Natural killer cell (primary cell): ENCODE measurements around the gene EHBP1L1. TPM values are rescaled to one million over a fixed set of nuclear protein-coding genes. Genes with fewer than 3 reads are reported as not detected.

Experiments used
- ATAC-seq, 3 donors: fragments of 150-1000 bp in 2 of 3; fragments of 200-7000 bp in 1 of 3; cut with Tn5 transposase; 1 replicate in 1 of 3; 2 replicates in 2 of 3; pipeline ENCODE4 v1.10.0; 2021; ENCODE audit warnings: mild to moderate bottlenecking in 2 of 3, moderate library complexity in 2 of 3
- DNase-seq, 2 donors: peaks; one replicate each; pipeline versions ENCODE4 v3.0.0 to v3.0.0-alpha.2; 2013 to 2021; ENCODE audit warnings: mixed read lengths in 1 of 2
- H3K27ac ChIP-seq: one replicate; pipeline ENCODE4 v1.5.1; 2013; ENCODE audit warnings: mild to moderate bottlenecking, low read length
- H3K27me3 ChIP-seq: one replicate; pipeline ENCODE4 v1.6.1; 2013; ENCODE audit warnings: low read length; ENCODE audit not compliant: control insufficient read depth, insufficient read depth
- H3K36me3 ChIP-seq: one replicate; pipeline ENCODE4 v1.6.1; 2013; ENCODE audit warnings: low read length; ENCODE audit not compliant: control insufficient read depth, insufficient read depth
- H3K4me1 ChIP-seq: one replicate; pipeline ENCODE4 v1.6.1; 2013; ENCODE audit warnings: low read length; ENCODE audit not compliant: control insufficient read depth, insufficient read depth
- H3K4me3 ChIP-seq: one replicate; pipeline ENCODE4 v1.5.1; 2013; ENCODE audit warnings: low read length
- H3K9me3 ChIP-seq: one replicate; pipeline ENCODE4 v1.6.1; 2013; ENCODE audit warnings: low read length; ENCODE audit not compliant: control insufficient read depth, insufficient read depth
- H3K27ac Mint-ChIP-seq, 2 donors: one replicate each; pipeline ENCODE4 v1.8.0; 2022; ENCODE audit warnings: mild to moderate bottlenecking in 2 of 2, mixed read lengths in 2 of 2, moderate library complexity in 1 of 2
- H3K27me3 Mint-ChIP-seq, 2 donors: one replicate each; pipeline ENCODE4 v1.8.0; 2022; ENCODE audit warnings: low read depth in 2 of 2, mixed read lengths in 2 of 2
- H3K36me3 Mint-ChIP-seq: one replicate; pipeline ENCODE4 v1.8.0; 2022; ENCODE audit warnings: mixed read lengths
- H3K4me1 Mint-ChIP-seq, 2 donors: one replicate each; pipeline ENCODE4 v1.8.0; 2022; ENCODE audit warnings: mixed read lengths in 2 of 2
- H3K4me3 Mint-ChIP-seq: one replicate; pipeline ENCODE4 v1.8.0; 2022; ENCODE audit warnings: mild to moderate bottlenecking, moderate library complexity, mixed read lengths
- H3K9me3 Mint-ChIP-seq, 2 donors: one replicate each; pipeline ENCODE4 v1.8.0; 2022; ENCODE audit warnings: mixed read lengths in 2 of 2
- CTCF ChIP-seq: fragments of 200-600 bp; IDR thresholded peaks from one replicate; pipeline ENCODE4 v1.8.0; 2022; ENCODE audit warnings: antibody characterized with exemption
- WGBS: methylation state at CpG from one replicate; pipeline ENCODE4 v1.1.7; 2013; ENCODE audit warnings: missing lambda C conversion rate; ENCODE audit not compliant: insufficient coverage; 5-methylcytosine and 5-hydroxymethylcytosine counted together
- intact Hi-C: fragments of 100-400 bp; cut with micrococcal nuclease; formaldehyde crosslinking; loops from one replicate; pipeline ENCODE4 v1.14.2; 2022
- total RNA-seq, 4 donors: library from RNA; stranded (reverse); fragments of 120-200 nt in 1 of 4; gene quantifications; one replicate each; pipeline versions ENCODE4 v1.2.3 to v1.2.4, GENCODE V29; 2013 to 2022

The EHBP1L1 gene
- total RNA-seq, 3 donors from 2014 or later (not counting 1 experiment from before 2014, with no cell fraction given) = 129 to 137 (median 135) TPM

GRCh38 chr11:65606876-65607613, 31.2 kb downstream of the EHBP1L1 start:
- H3K4me1 ChIP-seq = peaks cover 24% of the 10 kb centered on the region
- H3K27ac Mint-ChIP-seq = no peak overlapping the region
- H3K9me3 Mint-ChIP-seq = no peaks in the 10 kb centered on the region
- H3K27me3 Mint-ChIP-seq = no peaks in the 10 kb centered on the region
- intact Hi-C loops = no loop called here
- TF ChIP-seq CTCF = no peak
- DNase-seq (no peak), ATAC-seq (peak in 1 of 3 donors; percentile 26)
- peaks cover 48% of the 10 kb centered on the region for H3K36me3 ChIP-seq
- no peak overlapping the region for H3K4me3 Mint-ChIP-seq
- H3K27me3 ChIP-seq = no peaks in the 10 kb centered on the region
- no peaks in the 10 kb centered on the region for H3K9me3 ChIP-seq
- H3K27ac ChIP-seq = no peak overlapping the region
- no peak overlapping the region for H3K4me3 ChIP-seq
- peaks cover 22 to 31% of the 10 kb centered on the region in 2 donors for H3K4me1 Mint-ChIP-seq
- 96% methylated on average over 67 of the region's 67 CpGs for WGBS
- no peaks in the 10 kb centered on the region for H3K36me3 Mint-ChIP-seq

- peaks cover 27 to 38% of the 10 kb centered on the region in 2 donors for H3K4me1 Mint-ChIP-seq
- Histone ChIP-seq H3K9me3 (no peaks in the 10 kb centered on the region), H3K36me3 (peaks cover 48% of the 10 kb centered on the region), H3K27ac (no peak overlapping the region), H3K4me3 (no peak overlapping the region), H3K27me3 (no peaks in the 10 kb centered on the region), H3K4me1 (peaks cover 32% of the 10 kb centered on the region)
- ATAC-seq (no peak), DNase-seq (no peak)
- H3K4me3 Mint-ChIP-seq = no peak overlapping the region
- no peak overlapping the region for H3K27ac Mint-ChIP-seq
- 96% methylated on average over 37 of the region's 37 CpGs for WGBS
- no peak for TF ChIP-seq CTCF
- H3K36me3 Mint-ChIP-seq = no peaks in the 10 kb centered on the region
- no peaks in the 10 kb centered on the region for H3K9me3 Mint-ChIP-seq
- no peaks in the 10 kb centered on the region for H3K27me3 Mint-ChIP-seq
- intact Hi-C loops = no loop called here
Observed at GRCh38 chr11:65607614-65608426, 32.0 kb downstream of the EHBP1L1 start.

- Histone ChIP-seq H3K9me3 (no peaks in the 10 kb centered on the region), H3K27ac (no peak overlapping the region), H3K36me3 (peaks cover 39% of the 10 kb centered on the region), H3K27me3 (no peaks in the 10 kb centered on the region), H3K4me3 (no peak overlapping the region), H3K4me1 (peaks cover 42% of the 10 kb centered on the region)
- Mint-ChIP-seq H3K27me3 (no peaks in the 10 kb centered on the region), H3K4me3 (peak overlapping the region; percentile 26), H3K4me1 (peaks cover 27 to 48% of the 10 kb centered on the region in 2 donors), H3K9me3 (no peaks in the 10 kb centered on the region), H3K27ac (peak overlapping the region; percentile 71 to 97), H3K36me3 (no peaks in the 10 kb centered on the region)
- no peak for TF ChIP-seq CTCF
- WGBS = 70% methylated on average over 3 of the region's 3 CpGs
- intact Hi-C loops = no loop called here
- no peak for ATAC-seq
- no peak for DNase-seq
Observed at GRCh38 chr11:65609229-65609628, 33.4 kb downstream of the EHBP1L1 start.
